ENCODE data around the gene METTL24.
"Not testable (repeated sequence)": the region's sequence is repeated elsewhere in the genome, so short reads cannot be mapped to it uniquely, and the experiment has no call there.

METTL24 gene

DNA sequence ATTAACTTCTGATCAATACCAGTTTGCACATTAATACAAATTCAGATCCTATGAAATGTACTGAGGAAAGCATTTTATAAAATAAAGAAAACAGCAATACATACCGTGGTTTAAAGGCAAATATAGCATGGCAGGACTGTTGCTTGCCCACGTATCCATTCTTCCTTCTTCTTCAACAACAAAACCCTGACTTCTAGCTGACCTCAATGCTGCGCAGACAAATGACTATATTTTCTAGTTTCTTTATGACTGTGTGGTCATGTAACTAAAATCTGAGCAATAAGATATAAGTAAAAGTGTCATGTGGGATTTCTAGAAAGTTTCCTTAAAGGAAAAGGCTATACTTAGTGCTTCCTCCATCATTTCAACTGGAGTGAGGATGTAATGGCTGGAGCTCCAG is 92.9 kb downstream of the METTL24 start:
- DNase-seq (ENCODE audit: low read depth) = no peak

GRCh38 chr6:110256366-110256765 is 101.8 kb downstream of the METTL24 start:
- no peak for DNase-seq (ENCODE audit: low read depth)

GRCh38 chr6:110255211-110255750 is 102.9 kb downstream of the METTL24 start:
- no peak for DNase-seq (ENCODE audit: low read depth)

DNA sequence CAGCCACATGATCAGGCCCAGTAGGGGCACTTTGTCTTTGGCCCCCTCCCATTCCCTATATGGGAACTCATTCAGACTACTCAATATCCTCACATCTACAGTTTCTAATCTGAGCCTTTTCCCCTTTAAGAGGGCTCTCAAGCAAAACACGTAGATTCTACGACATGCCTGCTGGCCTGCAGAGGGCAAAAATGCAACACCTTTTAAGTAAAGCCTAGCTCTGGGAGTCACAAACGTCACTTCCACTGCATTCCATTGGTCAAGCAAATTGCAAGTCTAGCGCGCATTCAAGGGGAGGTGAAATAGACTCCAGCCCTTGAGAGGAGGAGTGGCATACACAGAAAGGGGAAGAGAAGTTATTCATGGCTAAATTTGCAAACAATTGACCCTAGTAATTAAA is 107.3 kb downstream of the METTL24 start:
- no peak for DNase-seq (ENCODE audit: low read depth)

- no peak for DNase-seq (ENCODE audit: low read depth)
These were observed 108.1 kb downstream of the METTL24 start for GRCh38 chr6:110250058-110250457.

GRCh38 chr6:110246900-110247546 is 111.1 kb downstream of the METTL24 start:
- no peak for DNase-seq (ENCODE audit: low read depth)

DNA sequence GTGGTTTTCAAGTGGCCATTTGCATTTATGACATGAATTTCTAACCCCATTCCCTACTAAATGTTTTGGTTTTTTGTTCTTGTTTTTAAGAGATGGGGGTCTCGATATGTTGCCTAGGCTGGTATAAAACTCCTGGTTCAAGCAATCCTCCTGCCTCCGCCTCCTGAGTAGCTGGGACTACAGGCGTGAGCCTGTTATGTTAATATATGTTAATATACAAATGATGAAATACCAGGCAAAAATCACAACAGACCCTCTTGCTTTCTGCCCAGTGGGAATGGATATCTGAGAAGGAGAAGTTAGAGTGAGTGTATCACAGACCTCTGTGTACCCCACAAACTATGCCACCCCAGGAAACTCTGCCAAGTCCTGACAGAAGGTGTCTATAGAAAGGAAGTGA is 111.8 kb downstream of the METTL24 start:
- DNase-seq (ENCODE audit: low read depth) = no peak

DNA sequence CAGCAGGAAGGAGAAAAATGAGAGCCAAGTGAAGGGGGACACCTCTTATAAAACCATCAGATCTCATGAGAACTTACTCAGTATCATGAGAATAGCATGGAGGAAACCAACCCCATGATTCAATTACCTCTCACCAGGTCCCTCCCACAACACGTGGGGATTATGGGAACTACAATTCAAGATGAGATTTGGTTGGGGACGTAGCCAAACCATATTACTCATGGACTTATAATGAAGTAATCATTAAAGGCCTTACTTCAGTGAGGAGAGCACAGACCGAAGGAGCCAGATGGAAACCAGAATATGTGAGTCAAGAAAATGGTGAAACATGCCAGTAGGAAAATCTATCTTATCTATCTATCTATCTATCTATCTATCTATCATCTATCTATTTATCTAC is 113.5 kb downstream of the METTL24 start:
- DNase-seq (ENCODE audit: low read depth) = not testable (repeated sequence)

GRCh38 chr6:110239526-110240274 is 118.4 kb downstream of the METTL24 start:
- DNase-seq (ENCODE audit: low read depth) = no peak

DNA sequence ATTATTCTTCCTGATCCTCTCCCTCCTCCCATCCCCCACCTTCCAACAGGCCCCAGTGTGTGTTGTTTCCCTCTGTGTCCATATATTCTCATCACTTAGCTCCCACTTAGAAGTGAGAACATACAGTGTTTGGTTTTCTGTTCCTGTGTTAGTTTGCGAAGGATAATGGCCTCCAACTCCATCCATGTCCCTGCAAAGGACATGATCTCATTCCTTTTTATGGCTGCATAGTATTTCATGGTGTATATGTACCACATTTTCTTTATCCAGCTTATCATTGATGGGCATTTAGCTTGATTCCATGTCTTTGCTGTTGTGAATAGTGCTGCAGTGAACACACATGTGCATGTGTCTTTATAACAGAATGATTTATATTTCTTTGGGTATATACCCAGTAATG is 122.1 kb downstream of the METTL24 start:
- DNase-seq (ENCODE audit: low read depth) = not testable (repeated sequence)

DNA sequence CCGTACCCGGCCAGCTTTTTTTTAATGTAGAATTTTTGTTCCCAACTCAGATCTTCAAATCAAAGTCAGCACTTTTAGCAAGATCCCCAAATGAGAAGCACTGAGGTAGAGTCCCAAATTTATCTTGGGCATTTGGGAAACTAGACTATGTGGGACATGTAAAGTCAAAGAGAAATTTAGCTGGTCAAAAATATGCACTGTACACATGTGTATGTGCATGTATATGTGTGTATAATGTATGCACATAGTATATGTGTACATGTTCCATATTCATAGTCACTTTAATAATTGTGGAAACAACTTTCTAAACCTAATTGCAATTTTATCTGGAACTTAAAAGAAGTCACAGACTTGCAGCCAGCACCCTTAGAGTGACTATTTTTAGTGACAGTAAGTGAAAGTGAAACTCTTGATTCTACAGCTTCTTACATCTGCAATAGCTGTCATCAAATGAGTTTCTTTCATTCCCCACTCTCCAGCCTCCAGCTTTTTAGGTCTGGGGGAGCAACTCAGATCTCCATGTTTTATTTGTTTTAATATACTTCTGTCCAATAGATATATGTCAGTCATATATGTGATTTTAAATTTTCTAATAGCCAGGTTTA is 124.3 kb downstream of the METTL24 start:
- no peak for DNase-seq (ENCODE audit: low read depth)

DNA sequence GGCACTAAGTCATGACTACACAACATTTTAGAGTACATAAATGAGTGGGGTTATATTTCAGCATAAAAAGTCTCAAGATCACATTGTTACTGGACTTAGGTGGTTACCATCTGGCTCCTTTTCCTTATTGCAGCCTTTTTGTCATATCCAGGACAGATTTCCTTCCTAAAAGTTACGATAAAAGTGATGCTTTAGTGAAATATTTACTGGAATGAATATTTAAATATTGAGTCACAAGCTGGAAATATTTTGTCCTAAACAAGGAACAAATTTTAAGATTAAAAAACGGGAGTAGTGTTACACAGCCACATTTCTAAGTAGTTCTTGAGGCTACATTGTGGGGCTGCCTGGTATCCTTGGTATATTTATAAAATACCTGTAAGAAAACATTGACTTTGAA is 125.7 kb downstream of the METTL24 start:
- peak; percentile 43 for DNase-seq (ENCODE audit: low read depth)

GRCh38 chr6:110226261-110226660 is 131.9 kb downstream of the METTL24 start:
- DNase-seq (ENCODE audit: low read depth) = no peak

GRCh38 chr6:110221738-110222137 is 136.4 kb downstream of the METTL24 start:
- no peak for DNase-seq (ENCODE audit: low read depth)

- DNase-seq (ENCODE audit: low read depth) = no peak
These were observed 140.9 kb downstream of the METTL24 start for GRCh38 chr6:110217266-110217665.

DNA sequence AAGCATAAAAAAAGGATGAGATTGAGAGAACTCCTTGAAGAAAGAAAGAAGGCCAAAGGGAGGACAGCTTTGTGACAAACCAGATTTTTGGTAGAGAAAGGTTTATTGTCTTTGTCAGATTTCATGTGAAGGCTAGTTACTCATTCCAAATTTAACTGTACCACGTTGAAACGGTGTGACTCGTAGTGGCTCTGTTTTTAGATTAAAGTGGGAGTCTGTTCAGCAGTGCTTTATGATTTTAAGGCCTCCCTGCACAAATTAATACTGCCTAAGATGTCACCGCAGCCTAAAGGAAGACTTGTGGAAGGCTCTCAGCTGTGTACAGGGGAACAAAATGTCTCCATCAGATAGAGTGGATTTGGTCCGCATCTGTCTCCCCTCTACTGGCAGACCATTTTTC is 142.0 kb downstream of the METTL24 start:
- no peak for DNase-seq (ENCODE audit: low read depth)

DNA sequence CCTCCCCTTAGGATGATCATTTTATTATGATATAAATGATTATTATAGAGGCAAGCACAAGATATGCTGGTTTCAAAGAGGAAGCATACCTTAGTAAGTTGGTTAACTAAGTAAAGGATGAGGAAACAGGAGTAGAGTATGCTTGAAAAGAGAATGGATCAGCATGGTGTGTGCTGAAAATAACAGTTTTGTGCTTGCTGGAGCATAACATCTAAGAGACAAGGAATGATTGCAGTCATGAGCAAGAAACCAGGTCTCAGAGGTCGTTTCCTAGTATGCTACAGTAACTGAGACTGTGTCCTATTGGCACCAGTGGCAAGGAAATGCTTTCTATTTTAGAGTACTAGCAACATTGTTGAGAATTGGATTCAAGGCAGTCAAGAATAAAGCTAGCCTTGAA is 143.8 kb downstream of the METTL24 start:
- DNase-seq (ENCODE audit: low read depth) = no peak

- DNase-seq (ENCODE audit: low read depth) = no peak
These were observed 146.4 kb downstream of the METTL24 start for GRCh38 chr6:110211753-110212152.

- no peak for DNase-seq (ENCODE audit: low read depth)
These were observed 150.5 kb downstream of the METTL24 start for GRCh38 chr6:110207652-110208051.

DNA sequence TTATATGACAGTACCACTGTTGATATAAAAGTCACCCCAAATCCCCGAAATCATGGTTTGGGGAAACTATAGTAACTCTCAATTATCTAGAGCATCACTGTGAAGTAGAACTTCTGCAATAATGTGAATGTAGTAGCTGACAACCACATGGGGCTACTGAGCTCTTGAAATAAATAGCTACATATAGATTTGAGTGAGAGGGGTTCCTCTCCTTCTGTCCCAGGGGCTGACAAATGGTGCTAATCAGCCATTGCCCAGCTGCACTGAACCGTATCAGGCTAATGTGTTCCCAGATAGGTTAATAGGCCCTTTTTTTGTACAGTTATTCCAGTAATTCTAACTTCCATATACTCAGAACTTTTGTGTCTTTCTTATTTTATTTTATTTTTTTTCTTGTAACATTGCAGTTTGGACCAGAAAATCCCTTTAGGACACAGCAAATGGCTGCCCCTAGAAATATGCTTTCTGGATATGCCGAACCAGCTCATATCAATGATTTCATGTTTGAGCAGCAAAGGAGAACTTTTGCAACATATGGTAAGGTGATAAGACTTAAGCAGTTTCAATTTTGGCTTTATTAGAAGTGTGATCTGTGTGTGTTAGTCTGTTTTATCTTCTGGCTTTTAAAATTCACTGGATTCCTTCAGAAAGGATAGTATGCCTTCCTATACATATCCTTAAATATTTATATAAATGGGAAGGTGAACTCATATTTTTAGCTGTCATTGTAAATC is 156.8 kb downstream of the METTL24 start:
- no peak for DNase-seq (ENCODE audit: low read depth)

GRCh38 chr6:110198561-110198960 is 159.6 kb downstream of the METTL24 start:
- DNase-seq (ENCODE audit: low read depth) = no peak

GRCh38 chr6:110196874-110197273 is 161.3 kb downstream of the METTL24 start:
- no peak for DNase-seq (ENCODE audit: low read depth)

All from GM04503 (cell line).